Colonic mucosa (tissue), 4 donors: ENCODE results near the gene BCAS3. TPM values are rescaled to one million over a fixed set of nuclear protein-coding genes. Genes with fewer than 3 reads are reported as not detected.

ENCODE experiments used
- DNase-seq: peaks from one replicate; pipeline ENCODE4 v3.0.0-alpha.2; 2020
- H3K27ac ChIP-seq: fragments of 200-600 bp; one replicate; pipeline ENCODE4 v1.8.0; 2021
- H3K27me3 ChIP-seq: fragments of 200-600 bp; one replicate; pipeline ENCODE4 v1.8.0; 2021
- H3K36me3 ChIP-seq: fragments of 200-600 bp; one replicate; pipeline ENCODE4 v1.8.0; 2021
- H3K4me1 ChIP-seq: fragments of 200-600 bp; one replicate; pipeline ENCODE4 v1.8.0; 2021; ENCODE audit warnings: mild to moderate bottlenecking
- H3K4me3 ChIP-seq: fragments of 200-600 bp; one replicate; pipeline ENCODE4 v1.8.0; 2021
- H3K9ac ChIP-seq, 2 donors: one replicate each; pipeline ENCODE4 v1.7.0; 2013; ENCODE audit warnings: control low read depth in 2 of 2, low read depth in 2 of 2, low read length in 2 of 2
- H3K9me3 ChIP-seq: fragments of 200-600 bp; one replicate; pipeline ENCODE4 v1.8.0; 2021
- intact Hi-C: fragments of 100-400 bp; cut with DNase I; formaldehyde crosslinking; loops from one replicate; pipeline ENCODE4 v1.14.1; 2022
- total RNA-seq, 2 donors: library from RNA; stranded (reverse); fragmentation: NEBNext Ultra II Directional in 1 of 2; extraction: Animal tissue kit (Norgen Biotek cat#: 25700) in 1 of 2; gene quantifications; one replicate each; pipeline ENCODE4 v1.2.1, GENCODE V29; 2021
- TF ChIP-seq, protein P1 (sequence below): fragments of 200-600 bp; IDR thresholded peaks from one replicate; pipeline ENCODE4 v1.8.0; 2022; ENCODE audit warnings: antibody characterized with exemption, mild to moderate bottlenecking
- donor health status: healthy.
- donor health status: DM: no; HTN: no; CAD: no.
- donor health status: DM: no; HTN: no; CAD: no.

The BCAS3 gene
- total RNA-seq, 2 donors from 2014 or later, result 11.0 to 17.8 TPM

DNA sequence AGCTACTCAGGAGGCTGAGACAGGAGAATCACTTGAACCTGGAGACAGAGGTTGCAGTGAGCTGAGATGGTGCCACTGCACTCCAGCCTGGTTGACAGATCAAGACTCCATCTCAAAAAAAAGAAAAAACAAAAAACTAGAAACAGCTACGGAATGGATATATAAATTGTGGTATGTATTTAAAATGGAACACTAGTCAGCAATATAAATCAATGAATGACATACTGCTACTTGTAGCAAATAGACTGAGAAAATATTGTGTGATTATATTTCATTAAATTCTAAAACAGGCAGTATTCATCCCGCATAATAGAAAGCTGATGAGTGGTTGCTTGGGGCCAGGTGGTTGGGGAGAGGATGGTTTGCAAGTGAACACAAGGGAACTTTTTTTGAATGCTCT lies 261.7 kb downstream of the BCAS3 start:
- TF ChIP-seq, protein P1, sequence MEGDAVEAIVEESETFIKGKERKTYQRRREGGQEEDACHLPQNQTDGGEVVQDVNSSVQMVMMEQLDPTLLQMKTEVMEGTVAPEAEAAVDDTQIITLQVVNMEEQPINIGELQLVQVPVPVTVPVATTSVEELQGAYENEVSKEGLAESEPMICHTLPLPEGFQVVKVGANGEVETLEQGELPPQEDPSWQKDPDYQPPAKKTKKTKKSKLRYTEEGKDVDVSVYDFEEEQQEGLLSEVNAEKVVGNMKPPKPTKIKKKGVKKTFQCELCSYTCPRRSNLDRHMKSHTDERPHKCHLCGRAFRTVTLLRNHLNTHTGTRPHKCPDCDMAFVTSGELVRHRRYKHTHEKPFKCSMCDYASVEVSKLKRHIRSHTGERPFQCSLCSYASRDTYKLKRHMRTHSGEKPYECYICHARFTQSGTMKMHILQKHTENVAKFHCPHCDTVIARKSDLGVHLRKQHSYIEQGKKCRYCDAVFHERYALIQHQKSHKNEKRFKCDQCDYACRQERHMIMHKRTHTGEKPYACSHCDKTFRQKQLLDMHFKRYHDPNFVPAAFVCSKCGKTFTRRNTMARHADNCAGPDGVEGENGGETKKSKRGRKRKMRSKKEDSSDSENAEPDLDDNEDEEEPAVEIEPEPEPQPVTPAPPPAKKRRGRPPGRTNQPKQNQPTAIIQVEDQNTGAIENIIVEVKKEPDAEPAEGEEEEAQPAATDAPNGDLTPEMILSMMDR, result no peak
- H3K9me3 ChIP-seq, result no peaks in the 10 kb centered on the region
- no peaks in the 10 kb centered on the region for H3K36me3 ChIP-seq
- H3K4me3 ChIP-seq, result no peak overlapping the region
- no peaks in the 10 kb centered on the region for H3K27me3 ChIP-seq
- intact Hi-C loops, result no loop called here
- no peak overlapping the region for H3K9ac ChIP-seq
- DNase-seq, result no peak
- H3K4me1 ChIP-seq, result no peaks in the 10 kb centered on the region
- H3K27ac ChIP-seq, result no peak overlapping the region

DNA sequence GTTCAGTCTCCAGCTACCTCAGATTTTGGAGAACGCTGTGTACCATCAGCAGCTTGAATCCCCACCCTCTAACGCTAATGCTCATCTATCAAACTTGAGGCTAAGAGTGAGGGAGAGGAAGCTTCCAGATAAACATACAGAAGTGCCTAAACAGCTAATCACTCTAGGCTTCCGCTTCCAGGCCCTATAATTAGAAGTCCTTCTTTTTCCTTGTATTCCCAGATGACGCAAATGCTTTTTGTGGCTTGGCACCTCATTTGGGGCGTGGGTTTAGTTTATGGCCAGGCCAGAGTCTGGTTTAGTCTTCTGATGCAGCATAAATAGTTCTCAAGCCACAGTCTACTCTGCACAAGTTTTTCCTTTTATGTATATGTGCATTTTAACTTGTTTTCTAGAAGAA lies 263.4 kb downstream of the BCAS3 start:
- intact Hi-C loops, result no loop called here
- Histone ChIP-seq H3K4me1 (no peaks in the 10 kb centered on the region), H3K27ac (peak overlapping the region; percentile 20)

DNA sequence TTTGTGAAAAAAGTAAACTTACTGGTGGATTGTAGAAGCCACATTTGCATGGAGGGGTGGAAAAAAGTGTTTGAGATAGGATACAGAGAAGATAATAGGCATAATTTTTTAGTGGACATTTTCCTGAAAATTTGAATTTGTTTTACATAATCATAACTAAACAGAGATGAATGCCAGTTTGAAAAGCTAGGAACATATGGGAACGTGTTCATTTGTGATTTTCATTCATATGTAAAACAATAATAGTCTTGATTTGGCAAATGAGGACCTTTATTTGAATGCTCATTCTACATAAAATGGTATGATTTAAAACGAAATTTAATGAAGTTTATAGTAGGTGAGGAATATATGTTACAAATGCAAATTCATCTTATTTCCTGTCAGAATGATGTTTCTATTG lies 263.9 kb downstream of the BCAS3 start:
- TF ChIP-seq, protein P1, result no peak
- H3K4me3 ChIP-seq, result no peak overlapping the region
- intact Hi-C loops, result no loop called here
- no peaks in the 10 kb centered on the region for H3K36me3 ChIP-seq
- no peak for DNase-seq
- H3K27me3 ChIP-seq, result no peaks in the 10 kb centered on the region
- H3K4me1 ChIP-seq, result no peaks in the 10 kb centered on the region
- H3K9me3 ChIP-seq, result no peaks in the 10 kb centered on the region
- peak overlapping the region; percentile 20 for H3K27ac ChIP-seq
- no peak overlapping the region for H3K9ac ChIP-seq

More for the DNA sequence above, 263.4 kb downstream of the BCAS3 start:
- DNase-seq, result peak; percentile 82
- no peak overlapping the region for H3K9ac ChIP-seq
- H3K4me3 ChIP-seq, result no peak overlapping the region
- no peaks in the 10 kb centered on the region for H3K9me3 ChIP-seq
- H3K36me3 ChIP-seq, result no peaks in the 10 kb centered on the region
- TF ChIP-seq, protein P1, result no peak
- no peaks in the 10 kb centered on the region for H3K27me3 ChIP-seq

DNA sequence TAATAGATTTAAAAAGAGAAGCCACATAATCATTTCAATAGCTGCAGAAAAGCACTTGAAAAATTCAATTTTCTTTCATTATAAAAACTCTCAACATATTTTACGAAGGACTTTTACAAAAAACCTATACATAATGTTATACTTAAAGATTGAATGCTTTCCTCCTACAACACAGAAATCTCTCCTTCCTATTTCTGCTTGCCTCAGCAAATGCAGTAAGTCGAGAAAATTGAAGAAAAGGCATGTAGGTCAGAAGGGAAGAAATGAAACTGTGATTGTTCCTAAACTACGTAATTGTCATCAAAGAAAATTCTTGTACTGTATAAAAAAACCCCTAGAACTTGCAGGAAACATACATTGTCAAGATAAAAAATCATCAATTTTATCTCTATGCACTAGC lies 267.1 kb downstream of the BCAS3 start:
- no peaks in the 10 kb centered on the region for H3K27me3 ChIP-seq
- intact Hi-C loops, result no loop called here

DNA sequence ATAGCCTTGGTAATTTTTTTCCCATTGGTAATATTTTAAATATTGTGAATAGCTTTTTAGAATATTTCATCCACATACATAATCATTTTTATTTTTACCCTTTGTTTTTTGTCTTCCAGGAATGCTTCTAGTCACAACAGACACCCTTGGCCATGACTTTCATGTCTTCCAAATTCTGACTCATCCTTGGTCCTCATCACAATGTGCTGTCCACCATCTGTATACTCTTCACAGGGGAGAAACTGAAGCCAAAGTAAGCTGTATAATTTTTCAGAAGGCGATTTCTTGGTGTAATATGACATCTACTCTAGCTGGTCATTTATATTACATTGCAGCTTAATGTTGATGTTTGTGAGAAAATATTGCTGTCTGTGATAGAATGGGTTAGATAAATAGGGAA lies 269.4 kb downstream of the BCAS3 start:
- no peak overlapping the region for H3K27ac ChIP-seq
- no peaks in the 10 kb centered on the region for H3K9me3 ChIP-seq
- no peaks in the 10 kb centered on the region for H3K4me1 ChIP-seq
- no peak for DNase-seq
- no peak overlapping the region for H3K9ac ChIP-seq
- no peaks in the 10 kb centered on the region for H3K36me3 ChIP-seq
- H3K4me3 ChIP-seq, result no peak overlapping the region
- intact Hi-C loops, result no loop called here
- no peaks in the 10 kb centered on the region for H3K27me3 ChIP-seq
- TF ChIP-seq, protein P1, result no peak

More for the DNA sequence above, 267.1 kb downstream of the BCAS3 start:
- Histone ChIP-seq H3K36me3 (no peaks in the 10 kb centered on the region), H3K9me3 (no peaks in the 10 kb centered on the region), H3K4me1 (no peaks in the 10 kb centered on the region), H3K4me3 (no peak overlapping the region), H3K27ac (no peak overlapping the region), H3K9ac (no peak overlapping the region)
- TF ChIP-seq, protein P1, result no peak
- DNase-seq, result no peak

DNA sequence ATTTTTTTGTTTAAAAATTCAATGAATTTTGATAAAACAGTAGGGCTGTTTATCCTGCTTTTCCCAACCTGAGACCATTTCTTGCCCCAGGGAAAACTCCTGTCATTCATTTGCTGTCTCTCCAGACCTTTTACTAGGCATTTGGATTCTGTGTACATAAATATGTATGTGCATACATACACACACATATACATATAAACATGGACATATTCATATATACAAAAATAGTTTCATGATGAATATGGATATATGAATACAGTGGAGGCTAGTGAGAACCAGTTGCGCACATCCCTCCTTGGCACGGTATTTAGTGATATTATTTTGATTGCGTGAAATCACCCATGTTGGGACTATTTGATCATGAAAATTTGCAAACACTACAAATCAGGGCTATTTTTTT lies 269.9 kb downstream of the BCAS3 start:
- Histone ChIP-seq H3K36me3 (no peaks in the 10 kb centered on the region), H3K4me3 (no peak overlapping the region), H3K4me1 (no peaks in the 10 kb centered on the region), H3K9me3 (no peaks in the 10 kb centered on the region), H3K27me3 (no peaks in the 10 kb centered on the region), H3K27ac (no peak overlapping the region), H3K9ac (no peak overlapping the region)
- TF ChIP-seq, protein P1, result no peak
- intact Hi-C loops, result no loop called here
- DNase-seq, result no peak
